KOPT-K1 (cell line): Measurements from ENCODE around the gene INTS15.
"Not testable (repeated sequence)": the region's sequence is repeated elsewhere in the genome, so short reads cannot be mapped to it uniquely, and the experiment has no call there.

Experiments
- H3K27ac ChIP-seq: fragments of 200-600 bp; sonication (generic); 2 replicates; pipeline ENCODE4 v1.5.1; 2016; ENCODE audit warnings: antibody characterized with exemption, mild to moderate bottlenecking, low read depth, low read length; ENCODE audit not compliant: poor library complexity, severe bottlenecking
- H3K36me3 ChIP-seq: fragments of 200-600 bp; sonication (generic); 2 replicates; pipeline ENCODE4 v1.5.1; 2017; ENCODE audit warnings: antibody characterized with exemption, mild to moderate bottlenecking, low read length, moderate library complexity; ENCODE audit not compliant: insufficient read depth
- H3K9me3 ChIP-seq: fragments of 200-600 bp; sonication (generic); 2 replicates; pipeline ENCODE4 v1.5.1; 2017; ENCODE audit warnings: antibody characterized with exemption, low read length, mild to moderate bottlenecking; ENCODE audit not compliant: insufficient read depth, poor library complexity, severe bottlenecking

The INTS15 gene

DNA sequence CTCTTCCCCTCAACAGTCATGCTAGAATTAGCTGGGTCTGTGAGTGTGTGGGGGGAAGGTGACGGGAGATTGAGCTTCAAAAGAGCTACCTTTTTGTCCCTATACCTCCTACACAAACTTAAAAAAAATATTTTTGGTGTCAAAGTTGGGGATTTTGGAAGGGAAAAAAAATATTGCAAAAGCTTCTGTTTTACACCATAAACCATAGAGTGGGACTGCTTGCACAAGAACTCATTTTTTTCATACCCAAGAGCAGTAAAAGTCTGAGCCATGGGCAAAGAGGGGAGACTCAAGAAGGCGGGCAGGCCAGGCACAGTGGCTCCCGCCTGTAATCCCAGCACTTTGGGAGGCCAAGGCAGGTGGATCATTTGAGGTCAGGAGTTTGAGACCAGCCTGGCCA is 21.9 kb upstream of the INTS15 start:
- Histone ChIP-seq H3K27ac (no peak overlapping the region), H3K36me3 (no peaks in the 10 kb centered on the region), H3K9me3 (no peaks in the 10 kb centered on the region)

DNA sequence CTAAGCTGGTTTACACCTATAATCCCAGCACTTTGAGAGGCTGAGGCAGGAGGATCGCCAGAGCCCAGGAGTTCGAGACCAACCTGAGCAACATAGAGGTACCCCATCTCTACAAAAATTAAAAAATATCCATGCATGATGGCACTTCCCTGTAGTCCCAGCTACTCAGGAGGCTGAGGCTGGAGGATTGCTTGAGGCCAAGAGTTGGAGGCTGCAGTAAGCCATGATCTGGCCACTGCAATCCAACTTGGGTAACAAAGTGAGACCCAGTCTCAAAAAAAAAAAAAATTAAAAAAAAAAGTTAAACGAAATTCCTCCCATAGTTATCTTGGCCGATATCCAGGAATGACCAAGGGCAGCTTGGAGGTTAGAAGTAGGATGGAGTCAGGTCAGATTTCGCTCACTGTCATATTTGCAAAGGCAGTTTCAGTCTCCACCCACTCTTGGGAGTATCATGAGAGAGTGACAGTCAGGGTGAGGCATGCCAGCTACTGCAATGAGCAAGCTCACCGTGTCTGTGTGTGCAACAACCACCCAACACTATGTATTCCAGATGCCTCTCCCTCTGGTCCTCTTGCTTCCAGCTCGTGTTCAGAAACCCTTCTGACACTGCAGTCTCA is 18.6 kb upstream of the INTS15 start:
- Histone ChIP-seq H3K27ac (no peak overlapping the region), H3K9me3 (no peaks in the 10 kb centered on the region), H3K36me3 (no peaks in the 10 kb centered on the region)

- Histone ChIP-seq H3K36me3 (peaks cover 3% of the 10 kb centered on the region; the same call in 1 of the 2 replicates), H3K27ac (no peak overlapping the region), H3K9me3 (no peaks in the 10 kb centered on the region)
Observed at GRCh38 chr7:6575281-6576023, 14.4 kb upstream of the INTS15 start.

GRCh38 chr7:6576024-6576866 is 13.6 kb upstream of the INTS15 start:
- Histone ChIP-seq H3K27ac (no peak overlapping the region), H3K36me3 (peaks cover 11% of the 10 kb centered on the region; the same call in 1 of the 2 replicates), H3K9me3 (no peaks in the 10 kb centered on the region)

GRCh38 chr7:6576867-6577368 is 12.9 kb upstream of the INTS15 start:
- H3K36me3 ChIP-seq: peaks cover 17% of the 10 kb centered on the region
- not testable (repeated sequence) for H3K9me3 ChIP-seq
- H3K27ac ChIP-seq: peak overlapping the region; percentile 94

DNA sequence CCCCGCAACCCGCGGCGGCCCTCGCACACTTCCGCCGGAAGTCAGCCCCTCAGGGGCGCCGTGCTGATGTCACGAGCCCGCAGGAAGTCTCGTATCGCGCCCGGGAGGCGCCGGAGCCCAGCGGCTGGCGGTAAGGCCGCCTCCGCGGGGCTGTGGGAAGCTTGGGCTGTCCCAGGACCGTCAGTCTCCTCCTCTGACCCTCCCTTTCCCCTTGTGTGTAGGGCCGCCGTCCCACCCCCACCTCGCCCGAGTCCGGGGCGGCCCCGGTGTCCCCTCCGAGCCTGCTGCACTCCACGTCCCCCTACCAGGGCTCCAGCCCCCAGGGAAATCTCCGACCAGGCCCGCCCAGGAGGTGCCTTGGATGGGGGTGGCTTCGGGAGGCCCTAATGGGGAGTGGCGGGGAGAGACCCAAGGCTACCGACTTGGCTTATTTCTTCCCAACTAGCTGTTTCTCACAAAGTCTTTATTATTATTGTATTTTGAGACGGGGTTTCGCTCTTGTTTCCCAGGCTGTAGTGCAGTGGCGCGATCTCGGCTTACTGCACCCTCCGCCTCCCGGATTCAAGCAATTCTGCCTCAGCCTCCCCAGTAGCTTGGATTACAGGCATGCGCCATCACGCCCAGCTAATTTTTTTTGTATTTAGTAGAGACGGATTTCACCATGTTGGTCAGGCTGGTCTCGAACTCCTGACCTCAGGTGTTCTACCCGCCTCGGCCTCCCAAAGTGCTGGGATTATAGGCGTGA is 12.3 kb upstream of the INTS15 start, which contains the start of gene ZDHHC4:
Gene ZDHHC4, plus strand, starts transcription at position 86 of the 745 bp plus-strand sequence. CDS start 3,108 bp downstream, outside the sequence.
- Histone ChIP-seq H3K36me3 (peaks cover 23% of the 10 kb centered on the region), H3K27ac (peak within 1 kb of the TSS; percentile 94), H3K9me3 (no peaks in the 10 kb centered on the region)

DNA sequence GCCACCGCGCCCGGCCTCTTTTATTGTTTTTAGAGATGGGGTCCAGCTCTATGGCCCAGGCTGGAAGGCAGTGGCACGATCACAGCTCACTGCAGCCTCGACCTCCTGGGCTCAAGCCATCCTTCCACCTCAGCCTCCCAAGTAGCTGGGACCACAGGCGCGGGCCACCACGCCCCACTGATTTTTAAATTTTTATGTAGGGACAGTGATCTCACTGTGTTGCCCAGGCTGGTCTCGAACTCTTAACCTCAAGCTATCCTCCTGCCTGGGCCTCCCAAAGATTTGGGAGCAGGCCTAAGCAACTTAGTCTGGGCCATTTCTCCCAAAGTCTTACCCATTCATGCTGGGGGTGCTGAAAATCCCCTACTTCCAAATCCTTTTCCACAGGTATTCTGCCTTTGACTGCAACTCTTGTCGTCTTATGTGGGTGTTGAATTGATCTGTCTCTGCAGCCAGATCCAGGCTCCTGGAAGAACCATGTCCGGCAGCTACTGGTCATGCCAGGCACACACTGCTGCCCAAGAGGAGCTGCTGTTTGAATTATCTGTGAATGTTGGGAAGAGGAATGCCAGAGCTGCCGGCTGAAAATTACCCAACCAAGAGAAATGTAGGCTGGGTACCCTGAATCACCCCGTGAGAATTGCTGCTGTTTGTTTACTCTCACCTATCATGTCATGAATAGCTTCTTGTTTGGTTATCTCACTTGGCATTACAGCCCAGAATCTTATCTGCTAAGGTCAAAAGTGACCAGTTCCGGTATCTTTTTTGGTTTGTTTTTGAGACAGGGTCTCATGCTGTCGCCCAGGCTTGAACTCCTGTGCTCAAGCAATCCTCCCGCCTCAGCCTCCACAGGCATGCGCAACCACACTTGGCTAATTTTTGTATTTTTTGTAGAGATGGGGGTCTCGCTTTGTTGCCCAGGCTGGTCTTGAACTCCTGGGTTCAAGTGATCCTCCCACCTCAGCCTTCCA is 11.4 kb upstream of the INTS15 start:
- peaks cover 31% of the 10 kb centered on the region for H3K36me3 ChIP-seq
- H3K9me3 ChIP-seq: no peaks in the 10 kb centered on the region
- H3K27ac ChIP-seq: peak overlapping the region; percentile 94

- Histone ChIP-seq H3K36me3 (peaks cover 40% of the 10 kb centered on the region), H3K27ac (no peak overlapping the region), H3K9me3 (no peaks in the 10 kb centered on the region)
Observed at GRCh38 chr7:6579446-6579845, 10.4 kb upstream of the INTS15 start.

DNA sequence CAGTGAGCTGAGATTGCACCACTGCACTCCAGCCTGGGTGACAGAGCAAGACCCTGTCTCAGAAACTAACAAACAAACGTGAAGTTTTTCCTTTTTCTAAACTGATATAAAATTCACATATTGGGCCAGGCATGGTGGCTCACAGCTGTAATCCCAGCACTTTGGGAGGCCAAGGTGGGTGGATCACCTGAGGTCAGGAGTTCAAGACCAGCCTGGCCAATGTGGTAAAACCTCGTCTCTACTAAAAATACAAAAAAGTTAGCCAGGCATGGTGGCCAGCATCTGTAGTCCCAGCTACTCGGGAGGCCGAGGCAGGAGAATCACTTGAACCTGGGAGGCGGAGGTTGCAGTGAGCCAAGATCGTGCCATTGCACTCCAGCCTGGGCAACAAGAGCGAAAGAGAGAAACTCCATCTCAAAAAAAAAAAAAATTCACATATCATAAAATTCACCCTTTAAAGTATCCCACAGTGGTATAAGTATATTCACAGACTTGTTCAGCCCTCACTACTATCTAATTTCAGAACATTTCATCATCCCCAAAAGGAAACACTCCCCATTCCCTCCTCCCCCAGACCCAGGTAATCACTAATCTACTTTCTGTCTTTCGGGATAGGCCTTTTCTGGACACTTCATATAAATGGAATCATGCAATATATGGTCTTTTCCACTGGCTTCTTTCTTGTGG is 3.9 kb upstream of the INTS15 start:
- H3K9me3 ChIP-seq, H3K27ac ChIP-seq: not testable (repeated sequence)
- peaks cover 79% of the 10 kb centered on the region for H3K36me3 ChIP-seq

DNA sequence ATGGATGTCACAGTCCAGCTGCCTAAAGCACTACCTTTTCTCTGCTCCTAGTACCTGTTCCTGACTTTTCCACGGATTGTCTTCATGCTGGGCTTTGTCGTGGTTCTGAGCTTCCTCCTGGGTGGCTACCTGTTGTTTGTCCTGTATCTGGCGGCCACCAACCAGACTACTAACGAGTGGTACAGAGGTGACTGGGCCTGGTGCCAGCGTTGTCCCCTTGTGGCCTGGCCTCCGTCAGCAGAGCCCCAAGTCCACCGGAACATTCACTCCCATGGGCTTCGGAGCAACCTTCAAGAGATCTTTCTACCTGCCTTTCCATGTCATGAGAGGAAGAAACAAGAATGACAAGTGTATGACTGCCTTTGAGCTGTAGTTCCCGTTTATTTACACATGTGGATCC is 1.3 kb upstream of the INTS15 start:
- Histone ChIP-seq H3K36me3 (peaks cover 76% of the 10 kb centered on the region), H3K9me3 (no peaks in the 10 kb centered on the region), H3K27ac (no peak overlapping the region)

GRCh38 chr7:6589151-6589828 is 531 bp upstream of the INTS15 start:
- H3K27ac ChIP-seq: peak overlapping the region; percentile 88
- no peaks in the 10 kb centered on the region for H3K9me3 ChIP-seq
- H3K36me3 ChIP-seq: peaks cover 79% of the 10 kb centered on the region

DNA sequence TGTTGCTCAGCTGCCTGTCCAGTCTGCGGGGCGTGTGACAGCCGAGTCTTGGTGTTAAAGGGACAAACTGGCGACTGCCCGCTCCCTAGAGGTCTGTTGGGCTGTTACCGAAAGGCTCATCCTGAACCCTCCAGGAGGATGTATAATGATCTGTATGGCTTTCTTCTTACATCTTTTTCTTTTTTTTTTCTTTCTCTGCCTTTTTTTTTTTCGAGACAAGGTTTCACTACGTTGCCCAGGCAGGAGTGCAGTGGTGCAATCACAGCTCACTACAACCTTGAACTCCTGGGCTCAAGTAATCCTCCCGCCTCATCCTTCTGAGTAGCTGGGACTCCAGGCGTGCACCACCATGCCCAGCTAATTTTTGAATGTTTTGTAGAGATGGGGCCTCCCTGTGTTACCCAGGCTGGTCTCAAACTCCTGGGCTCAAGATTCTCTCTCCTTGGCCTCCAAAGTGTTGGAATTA is 857 bp downstream of the INTS15 start:
- no peaks in the 10 kb centered on the region for H3K9me3 ChIP-seq
- peaks cover 79% of the 10 kb centered on the region for H3K36me3 ChIP-seq
- peak overlapping the region; percentile 88 for H3K27ac ChIP-seq

GRCh38 chr7:6600093-6600492 is 10.3 kb downstream of the INTS15 start:
- peaks cover 100% of the 10 kb centered on the region for H3K36me3 ChIP-seq
- no peaks in the 10 kb centered on the region for H3K9me3 ChIP-seq
- no peak overlapping the region for H3K27ac ChIP-seq
